ENCODE measurements around the gene EIF4EBP2. TPM values are rescaled to one million over a fixed set of nuclear protein-coding genes. Genes with fewer than 3 reads are reported as not detected.

EIF4EBP2 gene
- total RNA-seq, 4 donors from 2014 or later, result 55.6 to 71.2 (median 67.6) TPM

DNA sequence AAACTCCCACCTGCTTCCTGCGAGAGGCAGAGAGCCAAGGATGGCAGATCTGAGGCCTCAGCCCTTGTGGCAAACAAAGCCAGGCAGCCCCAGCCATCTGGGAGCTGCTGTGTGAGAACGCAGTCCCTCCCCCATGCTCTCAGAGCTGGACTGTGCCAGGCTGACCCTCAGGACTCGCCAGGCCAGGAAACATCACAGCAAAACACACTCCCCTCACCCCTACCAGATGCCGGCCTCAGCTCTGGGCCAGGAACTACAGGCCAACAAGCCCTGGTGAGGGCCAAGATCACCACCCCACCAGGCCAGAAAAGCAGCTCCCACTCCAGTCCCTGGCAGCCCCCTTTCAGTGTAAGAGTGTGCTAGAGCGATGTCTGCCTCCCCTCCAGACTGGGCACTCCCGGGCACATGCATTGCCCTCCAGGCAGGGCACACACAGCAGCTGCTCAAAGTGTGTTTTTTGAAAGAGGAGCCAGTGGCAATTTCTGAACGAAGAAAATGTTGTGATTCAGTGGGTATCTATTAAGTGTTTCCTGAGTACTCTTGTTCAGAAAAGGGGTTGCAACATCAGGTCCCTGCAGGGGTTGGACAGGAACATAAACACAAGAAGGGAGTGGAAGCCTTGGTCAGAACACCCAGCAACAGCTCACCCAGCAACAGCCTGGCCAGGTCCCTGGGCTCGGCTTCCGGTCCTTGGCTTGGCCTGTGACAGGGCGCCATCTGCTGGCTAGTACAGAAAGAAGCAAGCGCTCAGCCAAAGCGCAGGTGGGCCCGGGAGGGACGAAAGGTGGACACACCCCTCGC is 39.8 kb upstream of the EIF4EBP2 start:
- H3K4me1 ChIP-seq, result peaks cover 10 to 17% of the 10 kb centered on the region in 2 donors
- H3K27me3 ChIP-seq, result no peaks in the 10 kb centered on the region
- WGBS, 2 donors, result 11% methylated on average over 8 to 10 of the region's 15 CpGs
- peak overlapping the region; percentile 80 to 93 (median 88) for H3K27ac ChIP-seq
- DNase-seq, result peak; percentile 95 to 96
- H3K4me3 ChIP-seq (replicated peaks in 1 of 3), result no peak overlapping the region
- TF ChIP-seq, protein P1, sequence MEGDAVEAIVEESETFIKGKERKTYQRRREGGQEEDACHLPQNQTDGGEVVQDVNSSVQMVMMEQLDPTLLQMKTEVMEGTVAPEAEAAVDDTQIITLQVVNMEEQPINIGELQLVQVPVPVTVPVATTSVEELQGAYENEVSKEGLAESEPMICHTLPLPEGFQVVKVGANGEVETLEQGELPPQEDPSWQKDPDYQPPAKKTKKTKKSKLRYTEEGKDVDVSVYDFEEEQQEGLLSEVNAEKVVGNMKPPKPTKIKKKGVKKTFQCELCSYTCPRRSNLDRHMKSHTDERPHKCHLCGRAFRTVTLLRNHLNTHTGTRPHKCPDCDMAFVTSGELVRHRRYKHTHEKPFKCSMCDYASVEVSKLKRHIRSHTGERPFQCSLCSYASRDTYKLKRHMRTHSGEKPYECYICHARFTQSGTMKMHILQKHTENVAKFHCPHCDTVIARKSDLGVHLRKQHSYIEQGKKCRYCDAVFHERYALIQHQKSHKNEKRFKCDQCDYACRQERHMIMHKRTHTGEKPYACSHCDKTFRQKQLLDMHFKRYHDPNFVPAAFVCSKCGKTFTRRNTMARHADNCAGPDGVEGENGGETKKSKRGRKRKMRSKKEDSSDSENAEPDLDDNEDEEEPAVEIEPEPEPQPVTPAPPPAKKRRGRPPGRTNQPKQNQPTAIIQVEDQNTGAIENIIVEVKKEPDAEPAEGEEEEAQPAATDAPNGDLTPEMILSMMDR (IDR thresholded peaks at IDR 0.05), result peak; percentile 86 to 99 (median 93)
- TF ChIP-seq POLR2A (IDR thresholded peaks at IDR 0.05), result peak in 1 of 2 donors; percentile 43
- H3K36me3 ChIP-seq, result no peaks in the 10 kb centered on the region
- H3K9me3 ChIP-seq, result no peaks in the 10 kb centered on the region
- intact Hi-C loops (cut with DNase I), result loop anchor here (2.0 to 5.0 kb wide), 2 partner anchors 97 to 141 kb away; no protein-coding TSS in a partner anchor

DNA sequence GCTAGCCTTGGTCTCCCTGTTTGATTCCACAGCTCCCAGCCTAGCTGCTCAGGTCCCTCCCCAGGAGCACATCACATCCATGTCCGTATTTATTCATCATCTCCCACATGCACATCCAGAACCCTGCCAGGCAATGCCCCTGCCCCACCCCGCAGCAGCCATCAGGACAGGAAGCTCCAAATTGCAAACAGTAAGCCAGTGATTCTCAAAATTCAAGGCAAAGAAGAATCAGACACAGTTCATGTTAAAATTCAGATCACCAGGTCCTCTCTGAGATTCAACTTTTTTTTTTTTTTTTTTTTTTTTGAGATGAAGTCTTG is 39.2 kb upstream of the EIF4EBP2 start:
- H3K4me3 ChIP-seq (replicated peaks in 1 of 3), result no peak overlapping the region
- no peaks in the 10 kb centered on the region for H3K36me3 ChIP-seq
- H3K27me3 ChIP-seq, result no peaks in the 10 kb centered on the region
- no peak overlapping the region for H3K27ac ChIP-seq
- intact Hi-C loops (cut with DNase I), result loop anchor here (5.0 kb wide), 1 partner anchor 97 kb away; no protein-coding TSS in a partner anchor
- TF ChIP-seq POLR2A (IDR thresholded peaks at IDR 0.05), result no peak
- TF ChIP-seq, protein P1 (IDR thresholded peaks at IDR 0.05), result peak in 1 of 6 experiments; percentile 9
- WGBS, 2 donors, result 46 to 50% methylated on average over 2 of the region's 2 CpGs
- DNase-seq, result no peak
- no peaks in the 10 kb centered on the region for H3K9me3 ChIP-seq
- H3K4me1 ChIP-seq, result peaks cover 10 to 17% of the 10 kb centered on the region in 2 donors

DNA sequence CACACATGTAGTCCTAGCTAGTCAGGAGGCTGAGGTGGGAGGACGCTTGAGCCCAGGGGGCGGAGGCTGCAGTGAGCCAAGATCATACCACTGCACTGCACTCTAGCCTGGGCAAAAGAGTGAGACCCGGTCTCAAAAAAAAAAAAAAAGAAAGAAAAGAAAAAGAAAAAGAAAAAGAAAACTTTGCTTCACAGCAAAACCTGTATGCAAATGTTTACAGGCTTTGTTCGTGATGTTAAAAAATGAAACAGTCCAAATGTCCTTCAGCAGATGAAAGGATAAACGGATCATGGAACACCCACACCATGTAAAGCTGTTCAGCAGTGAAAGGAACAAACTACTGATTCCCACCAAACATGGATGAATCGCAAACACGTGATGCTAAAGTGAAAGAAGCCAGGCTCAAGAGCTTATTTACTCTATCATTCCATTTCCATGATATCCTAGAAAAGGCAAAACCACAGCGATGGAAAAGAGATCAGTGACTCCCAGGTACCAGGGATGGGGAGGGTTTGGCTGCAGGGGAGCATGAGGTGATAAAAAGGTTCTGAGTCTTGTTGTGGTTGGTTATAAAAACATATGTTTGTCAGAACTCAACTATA is 36.6 kb upstream of the EIF4EBP2 start:
- Histone ChIP-seq H3K36me3 (no peaks in the 10 kb centered on the region), H3K4me1 (peaks cover 10 to 17% of the 10 kb centered on the region in 2 donors), H3K9me3 (no peaks in the 10 kb centered on the region), H3K27me3 (no peaks in the 10 kb centered on the region), H3K4me3 (replicated peaks in 1 of 3) (no peak overlapping the region), H3K27ac (no peak overlapping the region)
- TF ChIP-seq, protein P1 (IDR thresholded peaks at IDR 0.05), result no peak
- TF ChIP-seq POLR2A (IDR thresholded peaks at IDR 0.05), result no peak
- no peak for DNase-seq
- WGBS, 2 donors, result 92 to 93% methylated on average over 8 of the region's 8 CpGs
- intact Hi-C loops (cut with DNase I), result no loop called here

DNA sequence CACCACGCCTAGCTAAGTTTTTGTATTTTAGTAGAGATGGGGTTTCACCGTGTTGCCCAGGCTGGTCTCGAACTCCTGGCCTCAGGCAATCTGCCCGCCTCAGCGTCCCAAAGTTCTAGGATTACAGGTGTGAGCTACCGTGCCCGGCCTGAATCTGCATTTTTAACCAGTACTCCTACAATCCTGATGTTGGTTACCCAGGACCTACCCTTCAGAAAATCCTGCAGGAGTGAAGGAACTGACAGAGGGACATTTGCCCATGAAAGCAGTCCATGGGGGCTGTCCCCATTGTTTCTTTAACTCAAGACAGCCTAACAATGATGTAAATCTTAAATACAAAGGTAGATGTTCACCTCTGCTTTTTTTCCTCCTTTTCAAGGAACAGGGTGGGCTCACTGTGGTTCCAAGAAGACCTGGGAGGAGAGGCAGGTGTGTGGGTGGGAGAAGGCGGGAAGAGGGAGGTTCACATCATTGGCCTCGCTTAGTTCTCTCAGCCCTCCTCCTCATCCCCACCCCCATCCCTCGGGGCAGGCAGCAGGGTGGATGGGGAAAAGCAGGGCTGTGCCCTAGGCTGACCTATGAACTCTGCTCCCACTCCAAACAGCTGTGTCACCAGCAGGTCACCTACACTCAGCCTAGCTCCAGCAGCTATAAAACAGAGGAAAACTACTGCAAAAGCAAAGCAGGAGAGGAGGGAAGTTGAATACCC is 35.0 kb upstream of the EIF4EBP2 start:
- Histone ChIP-seq H3K4me3 (replicated peaks in 1 of 3) (no peak overlapping the region), H3K4me1 (peaks cover 4 to 7% of the 10 kb centered on the region in 2 donors), H3K9me3 (no peaks in the 10 kb centered on the region), H3K36me3 (no peaks in the 10 kb centered on the region), H3K27me3 (no peaks in the 10 kb centered on the region), H3K27ac (no peak overlapping the region)
- 78 to 84% methylated on average over 7 to 10 of the region's 10 CpGs for WGBS, 2 donors
- no peak for TF ChIP-seq POLR2A (IDR thresholded peaks at IDR 0.05)
- TF ChIP-seq, protein P1 (IDR thresholded peaks at IDR 0.05), result no peak
- DNase-seq, result no peak
- intact Hi-C loops (cut with DNase I), result no loop called here

Data from thyroid gland (tissue), 4 donors.